NCI-H1436 treated with DMSO at 0.1 percent for 48 hours (cell line): ENCODE data around the gene SLC9A9.

ENCODE experiments used
- DNase-seq: peaks from one replicate; lab custom pipeline; 2025; lab: John Stamatoyannopoulos, UW

The SLC9A9 gene

GRCh38 chr3:143843587-143843986, 4.7 kb downstream of the SLC9A9 start:
- no peak for DNase-seq

- DNase-seq: no peak
Measured at GRCh38 chr3:143840636-143841035, 7.6 kb downstream of the SLC9A9 start.

- DNase-seq: no peak
Measured at GRCh38 chr3:143839980-143840379, 8.3 kb downstream of the SLC9A9 start.

DNA sequence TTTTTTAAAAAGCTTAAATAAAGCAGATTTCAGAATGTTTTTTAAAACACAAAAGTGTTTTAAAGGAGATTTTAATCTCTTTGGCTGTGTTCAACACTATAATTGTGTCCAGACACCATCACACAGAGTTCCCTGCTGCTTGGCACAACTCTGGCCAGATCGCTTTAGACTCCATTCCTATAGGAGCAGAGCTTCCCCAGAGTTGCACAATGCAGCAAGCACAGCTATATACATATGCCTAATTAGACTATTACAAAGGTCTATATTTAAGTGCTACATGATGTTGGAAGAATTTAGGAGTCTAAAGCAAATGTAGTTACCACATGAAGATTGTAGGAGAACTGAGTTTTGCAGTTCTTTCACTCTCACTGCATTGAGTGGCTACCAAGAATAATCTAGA, 11.2 kb downstream of the SLC9A9 start:
- no peak for DNase-seq

DNA sequence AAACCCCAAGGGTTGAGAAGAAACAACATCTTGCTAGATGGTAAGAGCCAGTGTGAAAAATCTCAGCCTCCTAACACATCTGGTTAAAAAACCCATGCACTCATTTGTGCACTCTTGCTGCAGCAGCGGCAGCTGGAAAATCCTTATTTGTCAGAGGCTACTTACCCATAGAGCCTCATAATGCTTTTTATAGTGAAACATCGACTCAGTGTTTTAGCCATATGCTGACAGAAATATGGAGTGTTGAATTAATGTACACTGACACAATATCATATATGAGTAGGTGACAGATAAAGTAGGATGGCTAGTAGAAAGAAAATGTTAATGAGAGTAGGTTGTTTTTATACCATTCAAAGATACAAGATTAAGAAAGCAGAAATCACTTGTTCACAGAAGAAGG, 13.0 kb downstream of the SLC9A9 start:
- no peak for DNase-seq

DNA sequence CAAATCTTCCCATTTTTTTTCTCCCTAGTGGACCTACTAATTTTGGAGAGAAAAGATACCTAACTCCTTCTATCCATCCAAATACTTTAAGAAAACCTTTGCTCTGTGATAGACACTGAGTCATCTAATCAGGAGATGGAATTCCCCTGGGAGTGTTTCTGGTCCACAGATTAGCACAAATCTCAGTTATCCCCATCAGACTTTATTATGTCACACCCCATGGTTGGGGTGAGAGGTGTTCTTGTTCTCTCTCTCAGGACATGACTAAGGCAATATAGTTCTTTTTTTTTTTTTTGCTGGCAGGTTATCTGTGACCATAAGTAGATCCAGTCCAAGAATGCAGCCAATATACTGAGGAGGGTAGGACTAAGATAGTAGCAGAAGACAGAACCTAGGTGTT, 15.8 kb downstream of the SLC9A9 start:
- no peak for DNase-seq

GRCh38 chr3:143831994-143832393, 16.3 kb downstream of the SLC9A9 start:
- DNase-seq: no peak

DNA sequence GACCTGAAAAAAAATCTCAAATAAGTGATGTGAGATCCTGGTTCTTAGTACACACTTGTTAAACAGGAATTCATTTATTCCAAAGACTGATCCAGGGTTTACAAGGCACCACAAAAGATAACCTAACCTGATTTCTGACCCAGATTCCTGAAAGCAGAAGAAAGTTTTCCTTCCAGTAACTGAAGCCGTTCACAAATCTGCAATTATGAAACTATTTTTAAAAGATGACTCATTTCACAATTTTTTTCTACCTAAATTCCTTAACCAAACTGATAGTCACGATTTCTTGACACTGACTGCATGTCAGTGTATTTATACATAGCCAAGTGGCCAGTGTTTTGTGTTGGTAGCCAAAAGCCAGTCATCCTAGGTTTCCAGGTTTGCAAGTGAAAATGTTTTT, 17.1 kb downstream of the SLC9A9 start:
- DNase-seq: no peak

DNA sequence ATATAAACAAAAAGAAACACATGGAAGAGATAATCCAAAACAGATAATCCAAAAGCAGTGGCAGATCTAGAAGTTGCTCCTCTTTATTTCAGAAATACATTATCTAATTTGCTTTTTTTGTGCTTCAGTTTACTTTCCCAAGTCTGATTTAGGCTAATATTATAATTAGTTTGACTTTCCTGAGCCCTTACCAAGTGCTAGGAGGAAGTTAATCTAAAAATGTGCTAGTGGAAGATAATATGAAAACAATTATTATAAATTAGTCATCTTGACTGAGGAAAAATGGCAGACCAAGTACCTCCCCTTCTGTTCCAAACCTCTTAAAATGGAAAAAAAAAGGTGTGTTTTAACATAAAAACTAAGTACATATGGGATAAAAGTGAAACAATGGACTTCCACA, 17.5 kb downstream of the SLC9A9 start:
- DNase-seq: no peak

DNA sequence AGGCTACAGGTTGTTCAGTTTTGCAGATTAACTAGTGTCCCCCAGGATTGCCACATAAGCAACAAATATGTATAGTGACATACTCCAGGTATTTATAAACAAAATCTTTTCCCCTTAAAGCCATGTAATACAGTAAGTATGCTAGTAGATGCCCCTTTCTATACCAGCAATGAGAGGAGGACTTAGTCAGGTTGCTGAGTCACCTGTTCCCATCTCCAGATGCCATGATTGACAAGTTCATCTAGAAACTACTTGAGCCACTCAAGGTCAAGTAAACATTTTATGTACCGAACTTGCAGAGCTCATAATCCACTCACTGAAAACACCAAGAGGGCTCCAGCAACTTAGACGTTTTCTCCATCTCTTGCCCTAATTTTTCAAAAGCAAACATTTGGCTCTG, 18.2 kb downstream of the SLC9A9 start:
- DNase-seq: no peak

- no peak for DNase-seq
Measured at GRCh38 chr3:143827425-143827824, 20.8 kb downstream of the SLC9A9 start.

DNA sequence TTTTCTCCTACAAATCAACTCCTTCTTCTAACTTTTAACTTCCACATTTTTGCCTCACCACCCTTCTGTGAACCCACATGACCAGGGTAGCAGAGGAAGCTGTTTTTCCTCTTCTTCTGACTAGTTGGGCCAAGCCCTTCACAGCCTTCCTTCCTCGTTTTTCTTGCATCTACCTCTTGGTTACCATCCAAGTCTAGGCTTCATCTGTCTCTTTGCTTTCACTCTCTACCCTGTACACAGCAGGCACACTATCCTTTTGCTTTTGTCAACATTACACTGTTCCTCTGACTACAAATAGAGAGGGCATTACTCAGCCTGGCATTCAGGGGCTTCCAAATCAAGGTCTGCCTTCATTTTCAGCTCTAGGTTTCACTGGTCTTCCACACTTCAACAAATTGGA, 22.0 kb downstream of the SLC9A9 start:
- no peak for DNase-seq

- no peak for DNase-seq
Measured at GRCh38 chr3:143825513-143825912, 22.8 kb downstream of the SLC9A9 start.

- no peak for DNase-seq
Measured at GRCh38 chr3:143824735-143825385, 23.4 kb downstream of the SLC9A9 start.

GRCh38 chr3:143822798-143823197, 25.5 kb downstream of the SLC9A9 start:
- no peak for DNase-seq

DNA sequence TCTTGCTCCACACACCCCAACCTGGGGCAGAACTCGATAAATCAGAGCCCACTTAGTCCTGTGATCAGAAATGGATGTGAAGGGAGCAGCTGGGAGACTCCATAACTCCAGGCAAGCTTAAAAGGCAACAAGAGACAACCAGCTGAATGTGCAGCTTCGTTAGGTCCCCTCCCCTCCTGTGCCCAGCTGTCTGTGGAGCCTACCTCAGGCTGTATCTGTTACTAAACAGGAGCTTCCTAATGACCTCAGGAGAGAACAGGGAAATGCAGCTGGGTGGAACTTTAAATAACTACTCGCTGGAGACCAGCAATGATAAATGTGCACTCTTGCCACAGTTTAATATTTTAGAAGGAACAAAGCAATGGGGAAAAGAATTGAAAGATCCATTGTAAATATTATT, 25.9 kb downstream of the SLC9A9 start:
- DNase-seq: no peak

DNA sequence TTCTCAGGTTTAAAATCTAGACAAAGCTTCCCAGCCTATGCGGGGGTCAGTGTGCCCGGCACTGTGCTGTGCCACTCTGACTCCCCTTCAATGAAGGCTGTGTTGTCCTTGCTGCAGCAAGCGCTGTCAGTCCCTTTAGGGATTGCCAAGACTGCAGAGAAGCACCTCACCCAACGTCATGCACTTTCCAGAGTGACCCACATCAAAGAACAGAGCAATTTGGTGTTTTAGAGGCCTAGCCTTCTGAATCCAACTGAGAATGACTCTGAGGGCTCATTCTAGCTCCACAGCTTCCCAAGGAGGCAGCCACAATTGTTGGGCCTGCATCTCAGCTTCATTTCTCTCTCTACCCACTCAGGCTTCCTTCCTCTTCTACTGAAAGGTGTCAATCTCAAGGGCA, 26.4 kb downstream of the SLC9A9 start:
- no peak for DNase-seq

DNA sequence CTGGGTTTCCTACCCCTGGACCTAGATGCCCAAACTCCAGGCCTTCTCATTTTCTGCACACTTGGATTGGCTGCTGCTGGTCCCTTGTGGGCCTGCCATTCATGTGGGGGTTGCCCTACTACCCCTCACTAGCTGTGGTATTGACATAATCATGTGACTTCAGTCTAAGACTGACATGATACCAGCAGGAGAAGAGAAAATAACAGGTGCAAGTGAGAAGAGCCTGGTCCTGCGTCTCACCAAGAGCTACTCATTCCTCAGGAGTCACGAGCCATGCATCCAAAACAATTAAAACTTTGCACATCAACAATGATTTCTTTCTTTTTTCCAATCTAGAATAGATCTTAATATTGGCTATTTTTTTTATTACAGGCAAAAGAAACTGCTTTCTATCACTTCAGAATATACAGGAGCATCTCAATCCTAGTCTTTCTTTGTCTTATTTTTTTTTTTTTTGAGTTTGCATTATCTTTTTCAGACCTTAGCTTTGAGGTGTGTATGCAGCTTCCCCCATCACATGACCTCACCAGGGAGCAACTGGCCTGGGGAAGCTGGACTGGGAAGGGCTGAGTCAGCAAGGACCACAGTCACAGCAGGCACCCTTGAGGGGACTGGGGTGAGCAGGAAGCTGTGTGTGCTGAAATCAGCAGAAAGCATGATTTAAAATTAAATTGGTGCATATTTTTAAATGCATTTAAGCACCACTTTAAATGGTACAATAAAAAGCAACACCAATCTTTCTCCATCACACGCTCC, 27.6 kb downstream of the SLC9A9 start:
- DNase-seq: no peak

GRCh38 chr3:143819890-143820289, 28.4 kb downstream of the SLC9A9 start:
- DNase-seq: no peak

- DNase-seq: no peak
Measured at GRCh38 chr3:143814443-143814889, 33.8 kb downstream of the SLC9A9 start.

- no peak for DNase-seq
Measured at GRCh38 chr3:143812481-143812880, 35.8 kb downstream of the SLC9A9 start.

- no peak for DNase-seq
Measured at GRCh38 chr3:143811602-143812001, 36.7 kb downstream of the SLC9A9 start.

- no peak for DNase-seq
Measured at GRCh38 chr3:143810953-143811265, 37.4 kb downstream of the SLC9A9 start.
